ENCODE results near the gene CNGA2.

Gene CNGA2

DNA sequence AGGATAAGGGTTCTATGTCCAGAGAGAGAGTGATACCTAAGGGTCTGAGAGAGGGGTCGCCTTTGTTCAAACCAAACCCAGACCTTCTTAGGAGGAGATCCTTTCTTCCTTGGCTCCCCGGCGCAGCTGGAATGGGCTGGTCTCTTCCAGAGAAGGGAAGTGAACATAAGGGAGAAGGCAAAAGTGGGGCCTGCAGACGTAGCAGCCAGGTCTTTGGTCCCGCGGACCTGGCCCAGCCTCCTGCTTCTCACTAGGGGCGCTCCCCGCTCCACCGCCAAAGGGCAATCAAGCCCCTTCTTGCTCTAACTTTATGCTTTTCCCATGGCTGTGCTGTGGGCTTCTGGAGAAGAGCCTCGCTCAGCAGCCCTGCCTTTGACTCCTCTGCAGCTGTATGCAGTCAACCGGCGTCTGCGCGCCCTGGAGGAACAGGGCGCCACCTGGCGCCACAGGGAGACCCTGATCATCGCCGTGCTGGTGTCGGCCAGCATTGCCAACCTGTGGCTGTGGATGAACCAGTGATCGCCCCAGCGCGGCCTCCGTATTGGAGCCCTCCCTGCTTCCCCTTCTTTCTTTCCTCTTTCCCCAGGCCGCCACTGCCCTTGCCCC, 12.2 kb upstream of the CNGA2 start:
- no peak overlapping the region for H3K4me3 ChIP-seq (ENCODE audit: low read depth, low read length)
- no peak for TF ChIP-seq CTCF (IDR thresholded peaks at IDR 0.05; ENCODE audit: insufficient read depth, low read depth, low read length, missing control alignments)
- no peak for DNase-seq (ENCODE audit: low read depth)

GRCh38 chrX:151723156-151723760, 11.3 kb upstream of the CNGA2 start:
- TF ChIP-seq CTCF (IDR thresholded peaks at IDR 0.05; ENCODE audit: insufficient read depth, low read depth, low read length, missing control alignments), result no peak
- DNase-seq (ENCODE audit: low read depth), result no peak
- no peak overlapping the region for H3K4me3 ChIP-seq (ENCODE audit: low read depth, low read length)

- no peak for DNase-seq (ENCODE audit: low read depth)
- no peak overlapping the region for H3K4me3 ChIP-seq (ENCODE audit: low read depth, low read length)
- no peak for TF ChIP-seq CTCF (IDR thresholded peaks at IDR 0.05; ENCODE audit: insufficient read depth, low read depth, low read length, missing control alignments)
These were observed 9.8 kb upstream of the CNGA2 start for GRCh38 chrX:151724563-151725337.

DNA sequence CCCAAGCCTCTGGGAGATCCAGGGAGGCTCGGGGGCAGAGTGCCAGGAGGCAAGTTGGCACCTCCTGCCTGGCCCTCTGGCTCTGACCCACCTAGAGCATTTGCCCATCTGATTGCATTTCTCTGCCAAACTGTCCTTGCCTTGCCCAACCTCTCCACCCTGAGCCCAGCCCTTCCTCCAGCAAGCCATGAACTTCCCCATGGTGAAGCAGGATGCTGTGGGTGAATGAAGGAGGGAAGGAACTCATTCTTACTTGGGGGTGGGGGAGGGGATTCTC, 9.3 kb upstream of the CNGA2 start:
- no peak for DNase-seq (ENCODE audit: low read depth)
- no peak overlapping the region for H3K4me3 ChIP-seq (ENCODE audit: low read depth, low read length)
- TF ChIP-seq CTCF (IDR thresholded peaks at IDR 0.05; ENCODE audit: insufficient read depth, low read depth, low read length, missing control alignments), result no peak

- TF ChIP-seq CTCF (IDR thresholded peaks at IDR 0.05; ENCODE audit: insufficient read depth, low read depth, low read length, missing control alignments), result no peak
- no peak overlapping the region for H3K4me3 ChIP-seq (ENCODE audit: low read depth, low read length)
- no peak for DNase-seq (ENCODE audit: low read depth)
These were observed 7.8 kb upstream of the CNGA2 start for GRCh38 chrX:151726751-151727150.

DNA sequence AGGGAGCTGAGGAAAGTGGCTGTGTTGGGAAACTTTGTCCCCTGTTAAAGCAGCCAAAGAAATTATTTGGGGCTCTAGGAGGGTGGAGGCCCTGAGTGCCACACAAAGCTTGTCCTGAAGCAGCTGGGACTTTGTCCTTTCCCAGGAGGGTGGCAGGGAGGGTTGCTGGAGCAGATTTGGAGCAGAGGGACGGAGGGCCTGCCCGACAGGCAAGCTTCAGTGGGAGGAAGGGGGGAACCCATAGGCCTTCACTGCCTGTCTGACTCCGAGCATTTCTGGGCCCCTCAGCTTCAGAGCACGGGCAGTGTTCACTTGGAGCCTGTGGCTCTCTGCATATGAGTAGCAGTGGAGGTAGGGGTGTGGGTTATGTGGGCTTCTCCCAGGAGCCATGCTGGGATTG, 7.2 kb upstream of the CNGA2 start:
- no peak for TF ChIP-seq CTCF (IDR thresholded peaks at IDR 0.05; ENCODE audit: insufficient read depth, low read depth, low read length, missing control alignments)
- H3K4me3 ChIP-seq (ENCODE audit: low read depth, low read length), result no peak overlapping the region
- DNase-seq (ENCODE audit: low read depth), result no peak
